HepG2 (cell line): ENCODE data around the gene CPM. TPM values are rescaled to one million over a fixed set of nuclear protein-coding genes. Genes with fewer than 3 reads are reported as not detected.

Source experiments
- AGO2 ChIP-seq: fragments of 200-400 bp; formaldehyde crosslinking; optimal IDR thresholded peaks from 2 replicates; pipeline ENCODE3; 2017; ENCODE audit warnings: mild to moderate bottlenecking, low read depth, low read length, moderate library complexity
- ATRX ChIP-seq: sonication (generic); formaldehyde crosslinking; IDR thresholded peaks from 2 replicates; pipeline ENCODE4 v1.4.0; 2020; ENCODE audit warnings: missing genetic modification reagents, borderline replicate concordance
- CEBPZ ChIP-seq: IDR thresholded peaks from 2 replicates; pipeline ENCODE4 v1.6.1; 2012; ENCODE audit warnings: low read length, improper control_type of control experiment
- ELF1 ChIP-seq: sonication (generic); formaldehyde crosslinking; IDR thresholded peaks from 2 replicates; pipeline ENCODE4 v1.4.0; 2020; ENCODE audit warnings: missing genetic modification reagents
- HOXA5 ChIP-seq: sonication (generic); formaldehyde crosslinking; IDR thresholded peaks from 2 replicates; pipeline ENCODE4 v1.4.0; 2020; ENCODE audit warnings: missing genetic modification reagents
- KDM5A ChIP-seq: fragments of 200-600 bp; sonication (generic); IDR thresholded peaks from 2 replicates; pipeline ENCODE4 v1.7.0; 2018; ENCODE audit warnings: antibody characterized with exemption, mild to moderate bottlenecking, low read length, borderline replicate concordance
- MEIS2 ChIP-seq: sonication (generic); formaldehyde crosslinking; IDR thresholded peaks from 2 replicates; pipeline ENCODE4 v1.9.0; 2021; ENCODE audit warnings: mild to moderate bottlenecking, missing genetic modification reagents
- NAIF1 ChIP-seq: sonication (generic); formaldehyde crosslinking; IDR thresholded peaks from 2 replicates; pipeline ENCODE4 v1.5.0; 2020; ENCODE audit warnings: mild to moderate bottlenecking, missing genetic modification reagents, borderline replicate concordance
- PAX8 ChIP-seq: sonication (generic); formaldehyde crosslinking; IDR thresholded peaks from 2 replicates; pipeline ENCODE4 v1.8.0; 2022; ENCODE audit warnings: mild to moderate bottlenecking, missing genetic modification reagents, borderline replicate concordance
- POGZ ChIP-seq: sonication (generic); formaldehyde crosslinking; IDR thresholded peaks from 2 replicates; pipeline ENCODE4 v1.4.0; 2020; ENCODE audit warnings: mild to moderate bottlenecking, missing genetic modification reagents
- POLR2AphosphoS5 ChIP-seq: IDR thresholded peaks from 2 replicates; pipeline ENCODE4 v1.6.1; 2012; ENCODE audit warnings: low read depth, low read length
- POLR2G ChIP-seq: fragments of 200-400 bp; formaldehyde crosslinking; IDR thresholded peaks from 2 replicates; pipeline ENCODE4 v1.6.1; 2018; ENCODE audit warnings: mild to moderate bottlenecking, low read depth, low read length, moderate library complexity
- RBAK ChIP-seq: sonication (generic); formaldehyde crosslinking; IDR thresholded peaks from 2 replicates; pipeline ENCODE4 v1.5.1; 2020; ENCODE audit warnings: mild to moderate bottlenecking, missing genetic modification reagents
- RERE ChIP-seq: IDR thresholded peaks from 2 replicates; pipeline ENCODE4 v1.6.1; 2016; ENCODE audit warnings: low read depth, missing genetic modification reagents, missing compliant biosample characterization
- ZBTB38 ChIP-seq: sonication (generic); formaldehyde crosslinking; IDR thresholded peaks from 2 replicates; pipeline ENCODE4 v1.5.1; 2020; ENCODE audit warnings: mild to moderate bottlenecking, missing genetic modification reagents
- ZFP62 ChIP-seq: sonication (generic); formaldehyde crosslinking; IDR thresholded peaks from 2 replicates; pipeline ENCODE4 v1.4.0; 2020; ENCODE audit warnings: missing genetic modification reagents
- ZNF383 ChIP-seq: sonication (generic); formaldehyde crosslinking; IDR thresholded peaks from 2 replicates; pipeline ENCODE4 v1.4.0; 2020; ENCODE audit warnings: missing genetic modification reagents, mild to moderate bottlenecking, borderline replicate concordance
- ZNF510 ChIP-seq: sonication (generic); formaldehyde crosslinking; IDR thresholded peaks from 2 replicates; pipeline ENCODE4 v1.4.0; 2020; ENCODE audit warnings: low read depth, mild to moderate bottlenecking, missing genetic modification reagents
- ZNF562 ChIP-seq: sonication (generic); formaldehyde crosslinking; IDR thresholded peaks from 2 replicates; pipeline ENCODE4 v1.8.0; 2022; ENCODE audit warnings: missing genetic modification reagents, borderline replicate concordance
- ZNF615 ChIP-seq: sonication (generic); formaldehyde crosslinking; IDR thresholded peaks from 2 replicates; pipeline ENCODE4 v1.5.0; 2020; ENCODE audit warnings: mild to moderate bottlenecking, missing genetic modification reagents, borderline replicate concordance
- ZSCAN25 ChIP-seq: sonication (generic); formaldehyde crosslinking; IDR thresholded peaks from 2 replicates; pipeline ENCODE4 v1.8.0; 2022; ENCODE audit warnings: mild to moderate bottlenecking, missing genetic modification reagents
- polyA plus RNA-seq, 8 experiments: library from polyadenylated mRNA; depleted of rRNA in 3 of 8; stranded (reverse) in 7 of 8; unstranded in 1 of 8; fragments of >200 nt; fragmentation: Illumina TruSeq in 4 of 8; extraction: Trizol in 4 of 8; gene quantifications; 2 replicates each; pipeline versions ENCODE4 v1.2.1 to v1.2.3, GENCODE V29; 2011 to 2016; ENCODE audit warnings: low read depth in 4 of 8, missing spikeins in 1 of 8, mixed read lengths in 1 of 8; ENCODE audit not compliant: insufficient read depth in 1 of 8
- total RNA-seq, 5 experiments: library from RNA; depleted of rRNA; stranded (reverse); fragments of >200 nt; fragmentation: Illumina TruSeq; extraction: Trizol; gene quantifications; 2 replicates each; pipeline ENCODE4 v1.2.3, GENCODE V29; 2016; ENCODE audit warnings: low read depth in 1 of 5

Gene CPM
- total and polyA plus RNA-seq, 2 of the 13 experiments (the other 11 are each of a cell fraction or from before 2014, with no cell fraction given), result not detected

GRCh38 chr12:68844788-68845695 lies 87.9 kb downstream of the CPM start (continued):
- no peak for TF ChIP-seq ZNF510 (CRISPR knock-in tag)
- TF ChIP-seq PAX8 (CRISPR knock-in tag), result no peak
- no peak for TF ChIP-seq ZBTB38
- TF ChIP-seq AGO2, result peak; percentile 76
- TF ChIP-seq NAIF1 (CRISPR knock-in tag), result no peak
- TF ChIP-seq RBAK (CRISPR knock-in tag), result no peak
- no peak for TF ChIP-seq ZFP62 (CRISPR knock-in tag)
- no peak for TF ChIP-seq ZNF615
- TF ChIP-seq ATRX (CRISPR knock-in tag), result no peak
- TF ChIP-seq ZNF562, result no peak
- TF ChIP-seq POLR2AphosphoS5, result peak; percentile 26; the same call in 1 of the 2 replicates
- TF ChIP-seq ELF1 (CRISPR knock-in tag), result no peak
- TF ChIP-seq RERE, result no peak
- peak; percentile 19 for TF ChIP-seq POLR2G
- no peak for TF ChIP-seq KDM5A
- TF ChIP-seq ZSCAN25 (CRISPR knock-in tag), result no peak
- no peak for TF ChIP-seq ZNF383 (CRISPR knock-in tag)
- no peak for TF ChIP-seq POGZ (CRISPR knock-in tag)
- TF ChIP-seq CEBPZ, result no peak
- no peak for TF ChIP-seq HOXA5 (CRISPR knock-in tag)
- no peak for TF ChIP-seq MEIS2 (CRISPR knock-in tag)
